Measurements from ENCODE around the gene EIF4E3.

DNA sequence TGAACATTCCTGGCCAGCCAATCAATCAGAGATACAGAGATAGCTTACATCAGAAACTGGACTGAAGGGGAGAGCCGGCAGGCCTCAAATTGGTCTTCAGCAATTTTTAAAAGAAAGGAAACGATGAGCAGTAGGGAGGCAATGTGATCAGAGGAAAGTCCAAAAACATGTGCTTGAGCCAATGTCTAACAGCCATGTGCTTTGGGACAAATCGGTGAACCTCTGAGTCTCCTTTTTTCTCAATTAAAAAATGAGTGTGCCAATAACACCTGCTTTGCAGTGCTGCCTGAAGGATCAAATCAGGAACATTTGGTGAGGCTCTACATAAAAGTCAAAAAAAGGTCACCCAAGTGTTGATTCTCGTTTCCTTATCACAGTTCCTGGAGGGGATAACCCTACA, 7.4 kb upstream of the EIF4E3 start:
- TF ChIP-seq, protein P1, sequence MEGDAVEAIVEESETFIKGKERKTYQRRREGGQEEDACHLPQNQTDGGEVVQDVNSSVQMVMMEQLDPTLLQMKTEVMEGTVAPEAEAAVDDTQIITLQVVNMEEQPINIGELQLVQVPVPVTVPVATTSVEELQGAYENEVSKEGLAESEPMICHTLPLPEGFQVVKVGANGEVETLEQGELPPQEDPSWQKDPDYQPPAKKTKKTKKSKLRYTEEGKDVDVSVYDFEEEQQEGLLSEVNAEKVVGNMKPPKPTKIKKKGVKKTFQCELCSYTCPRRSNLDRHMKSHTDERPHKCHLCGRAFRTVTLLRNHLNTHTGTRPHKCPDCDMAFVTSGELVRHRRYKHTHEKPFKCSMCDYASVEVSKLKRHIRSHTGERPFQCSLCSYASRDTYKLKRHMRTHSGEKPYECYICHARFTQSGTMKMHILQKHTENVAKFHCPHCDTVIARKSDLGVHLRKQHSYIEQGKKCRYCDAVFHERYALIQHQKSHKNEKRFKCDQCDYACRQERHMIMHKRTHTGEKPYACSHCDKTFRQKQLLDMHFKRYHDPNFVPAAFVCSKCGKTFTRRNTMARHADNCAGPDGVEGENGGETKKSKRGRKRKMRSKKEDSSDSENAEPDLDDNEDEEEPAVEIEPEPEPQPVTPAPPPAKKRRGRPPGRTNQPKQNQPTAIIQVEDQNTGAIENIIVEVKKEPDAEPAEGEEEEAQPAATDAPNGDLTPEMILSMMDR (IDR thresholded peaks at IDR 0.05; ENCODE audit: low read length) = no peak
- no peak for TF ChIP-seq EZH2 (optimal IDR thresholded peaks at IDR 0.05; ENCODE audit: low read depth, low read length)
- TF ChIP-seq EZH2phosphoT487 (IDR thresholded peaks at IDR 0.05; ENCODE audit: low read length) = no peak

Data from MM.1S (cell line).